Measurements from ENCODE around the gene ZNF77.

Gene ZNF77

GRCh38 chr19:2926341-2927031 lies 18.3 kb downstream of the ZNF77 start:
- Histone ChIP-seq H3K36me3 (ENCODE audit: control insufficient read depth, low read length) (no peaks in the 10 kb centered on the region), H3K4me3 (ENCODE audit: low read length) (no peak overlapping the region), H3K9me3 (ENCODE audit: control insufficient read depth, insufficient read depth, low read length) (no peaks in the 10 kb centered on the region), H3K27me3 (ENCODE audit: control insufficient read depth, low read length) (no peaks in the 10 kb centered on the region), H3F3A (ENCODE audit: control insufficient read depth, insufficient read depth) (no peaks in the 10 kb centered on the region), H3K79me2 (ENCODE audit: control insufficient read depth, low read length) (no peaks in the 10 kb centered on the region), H3K4me2 (ENCODE audit: low read length) (no peak overlapping the region), H4K20me1 (ENCODE audit: control insufficient read depth, insufficient read depth, low read depth, low read length) (no peaks in the 10 kb centered on the region), H3K9me2 (replicated peaks; ENCODE audit: control insufficient read depth, low read length) (no peaks in the 10 kb centered on the region), H3K27ac (ENCODE audit: low read depth, low read length) (no peak overlapping the region), H3K4me1 (ENCODE audit: control insufficient read depth, low read length) (no peaks in the 10 kb centered on the region)
- TF ChIP-seq CTCF (IDR thresholded peaks at IDR 0.05; ENCODE audit: low read depth, low read length, poor library complexity, severe bottlenecking) (no peak), EZH2phosphoT487 (IDR thresholded peaks at IDR 0.05; ENCODE audit: borderline replicate concordance, low read length) (no peak)

GRCh38 chr19:2923510-2923909 lies 21.3 kb downstream of the ZNF77 start:
- Histone ChIP-seq H3K27me3 (ENCODE audit: control insufficient read depth, low read length) (no peaks in the 10 kb centered on the region), H3K9me2 (replicated peaks; ENCODE audit: control insufficient read depth, low read length) (no peaks in the 10 kb centered on the region), H3K4me1 (ENCODE audit: control insufficient read depth, low read length) (no peaks in the 10 kb centered on the region), H3F3A (ENCODE audit: control insufficient read depth, insufficient read depth) (no peaks in the 10 kb centered on the region), H3K27ac (ENCODE audit: low read depth, low read length) (no peak overlapping the region), H3K79me2 (ENCODE audit: control insufficient read depth, low read length) (no peaks in the 10 kb centered on the region), H4K20me1 (ENCODE audit: control insufficient read depth, insufficient read depth, low read depth, low read length) (no peaks in the 10 kb centered on the region), H3K4me2 (ENCODE audit: low read length) (no peak overlapping the region), H3K4me3 (ENCODE audit: low read length) (no peak overlapping the region), H3K36me3 (ENCODE audit: control insufficient read depth, low read length) (peaks cover 3% of the 10 kb centered on the region; the same call in 1 of the 2 replicates), H3K9me3 (ENCODE audit: control insufficient read depth, insufficient read depth, low read length) (no peaks in the 10 kb centered on the region)
- TF ChIP-seq CTCF (IDR thresholded peaks at IDR 0.05; ENCODE audit: low read depth, low read length, poor library complexity, severe bottlenecking) (no peak), EZH2phosphoT487 (IDR thresholded peaks at IDR 0.05; ENCODE audit: borderline replicate concordance, low read length) (no peak)

- H3K9me2 ChIP-seq (replicated peaks; ENCODE audit: control insufficient read depth, low read length), result no peaks in the 10 kb centered on the region
- H3K27me3 ChIP-seq (ENCODE audit: control insufficient read depth, low read length), result no peaks in the 10 kb centered on the region
- TF ChIP-seq CTCF (IDR thresholded peaks at IDR 0.05; ENCODE audit: low read depth, low read length, poor library complexity, severe bottlenecking) (no peak), EZH2phosphoT487 (IDR thresholded peaks at IDR 0.05; ENCODE audit: borderline replicate concordance, low read length) (no peak)
- no peak overlapping the region for H3K27ac ChIP-seq (ENCODE audit: low read depth, low read length)
- H3F3A ChIP-seq (ENCODE audit: control insufficient read depth, insufficient read depth), result no peaks in the 10 kb centered on the region
- H4K20me1 ChIP-seq (ENCODE audit: control insufficient read depth, insufficient read depth, low read depth, low read length), result no peaks in the 10 kb centered on the region
- H3K79me2 ChIP-seq (ENCODE audit: control insufficient read depth, low read length), result no peaks in the 10 kb centered on the region
- H3K4me1 ChIP-seq (ENCODE audit: control insufficient read depth, low read length), result no peaks in the 10 kb centered on the region
- H3K4me2 ChIP-seq (ENCODE audit: low read length), result no peak overlapping the region
- peaks cover 7% of the 10 kb centered on the region for H3K36me3 ChIP-seq (ENCODE audit: control insufficient read depth, low read length)
- no peaks in the 10 kb centered on the region for H3K9me3 ChIP-seq (ENCODE audit: control insufficient read depth, insufficient read depth, low read length)
- H3K4me3 ChIP-seq (ENCODE audit: low read length), result no peak overlapping the region
Observed at GRCh38 chr19:2922987-2923386, 21.8 kb downstream of the ZNF77 start.
